ENCODE measurements around the gene PEAK1.

DNA sequence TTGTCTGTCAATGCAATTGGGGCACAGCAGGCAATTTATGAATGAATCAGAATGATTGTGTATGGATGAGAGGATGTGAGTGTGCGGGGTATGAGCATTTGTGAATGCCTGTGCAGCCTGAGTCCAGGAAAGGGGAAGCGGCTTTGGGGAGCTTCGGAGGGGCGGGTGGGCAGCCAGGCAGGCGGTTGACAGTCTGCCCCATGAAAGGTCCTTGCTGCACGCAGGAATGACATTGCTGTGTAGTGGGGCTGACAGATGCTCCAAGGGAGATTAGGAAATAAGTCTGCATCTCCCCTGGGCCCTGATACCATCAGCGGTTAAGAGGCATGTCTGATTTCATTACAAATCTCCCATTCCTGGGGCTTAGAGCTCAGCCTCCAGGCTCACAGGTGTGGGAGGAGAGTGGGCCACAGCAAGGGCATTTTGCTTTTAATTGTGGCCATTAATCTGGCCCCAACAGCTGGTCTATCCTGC lies 322.6 kb downstream of the PEAK1 start:
- TF ChIP-seq, protein P1, sequence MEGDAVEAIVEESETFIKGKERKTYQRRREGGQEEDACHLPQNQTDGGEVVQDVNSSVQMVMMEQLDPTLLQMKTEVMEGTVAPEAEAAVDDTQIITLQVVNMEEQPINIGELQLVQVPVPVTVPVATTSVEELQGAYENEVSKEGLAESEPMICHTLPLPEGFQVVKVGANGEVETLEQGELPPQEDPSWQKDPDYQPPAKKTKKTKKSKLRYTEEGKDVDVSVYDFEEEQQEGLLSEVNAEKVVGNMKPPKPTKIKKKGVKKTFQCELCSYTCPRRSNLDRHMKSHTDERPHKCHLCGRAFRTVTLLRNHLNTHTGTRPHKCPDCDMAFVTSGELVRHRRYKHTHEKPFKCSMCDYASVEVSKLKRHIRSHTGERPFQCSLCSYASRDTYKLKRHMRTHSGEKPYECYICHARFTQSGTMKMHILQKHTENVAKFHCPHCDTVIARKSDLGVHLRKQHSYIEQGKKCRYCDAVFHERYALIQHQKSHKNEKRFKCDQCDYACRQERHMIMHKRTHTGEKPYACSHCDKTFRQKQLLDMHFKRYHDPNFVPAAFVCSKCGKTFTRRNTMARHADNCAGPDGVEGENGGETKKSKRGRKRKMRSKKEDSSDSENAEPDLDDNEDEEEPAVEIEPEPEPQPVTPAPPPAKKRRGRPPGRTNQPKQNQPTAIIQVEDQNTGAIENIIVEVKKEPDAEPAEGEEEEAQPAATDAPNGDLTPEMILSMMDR (conservative IDR thresholded peaks at IDR 0.05; ENCODE audit: low read length) = no peak
- TF ChIP-seq EZH2phosphoT487 (IDR thresholded peaks at IDR 0.05; ENCODE audit: borderline replicate concordance, low read depth, low read length) = no peak

Measured in OCI-LY7 (cell line).